Adrenal gland (tissue), 5 donors: ENCODE data around the gene MSANTD1.

Source experiments
- POLR2A ChIP-seq, 2 donors: fragments of 450-650 bp; IDR thresholded peaks; one replicate each; pipeline ENCODE4 v1.6.1; 2017; ENCODE audit warnings: antibody characterized with exemption in 2 of 2, mild to moderate bottlenecking in 2 of 2, moderate library complexity in 1 of 2
- TF ChIP-seq, protein P1 (sequence below), 6 experiments: fragments of 450-650 bp in 4 of 6; fragments of 200-600 bp in 2 of 6; sonication (generic) in 1 of 6; IDR thresholded peaks; 1 replicate in 5 of 6; 2 replicates in 1 of 6; pipeline versions ENCODE4 v1.5.1 to v1.8.0; 2016 to 2021; ENCODE audit warnings: antibody characterized with exemption in 6 of 6, mild to moderate bottlenecking in 2 of 6, moderate library complexity in 1 of 6
- donor health status: DM: no; HTN: no; CAD: no.

DNA sequence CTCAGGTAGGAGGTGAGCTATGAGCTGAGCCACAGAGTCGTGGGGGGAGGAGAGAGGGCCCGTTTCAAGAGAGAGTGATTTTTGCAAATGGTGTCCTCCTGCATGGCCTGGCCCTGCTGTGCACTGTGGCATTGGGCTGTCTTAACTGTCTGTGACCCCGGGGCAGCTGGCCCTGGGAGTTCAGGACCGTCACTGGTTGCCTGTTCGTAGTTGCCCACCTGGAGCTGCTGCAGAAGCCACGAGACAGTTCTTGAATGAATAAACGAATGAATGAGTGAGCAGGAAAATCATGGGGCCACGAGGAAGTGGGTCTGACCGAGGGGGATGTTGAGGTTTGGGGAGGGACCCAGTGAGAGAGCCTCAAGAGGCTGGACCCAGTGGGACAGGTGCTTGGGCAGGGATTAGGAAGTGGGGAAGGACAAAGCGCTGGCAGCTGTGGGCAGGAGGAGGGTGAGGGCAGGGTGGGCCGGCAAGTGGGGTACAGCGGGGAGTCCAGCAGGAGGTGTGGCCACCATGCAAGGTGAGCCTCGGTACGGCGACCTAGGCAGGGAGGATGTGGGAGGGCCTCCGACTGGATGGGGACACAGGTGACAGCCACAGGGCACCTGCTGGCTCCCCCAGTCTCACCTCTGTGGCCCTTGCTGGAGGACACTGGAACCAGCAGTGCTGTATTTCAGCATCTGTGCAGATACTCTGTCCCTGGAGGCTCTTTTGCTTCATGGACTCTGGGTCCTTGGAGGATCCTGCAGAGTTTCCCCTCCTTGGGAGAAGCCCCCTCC is 54.0 kb downstream of the MSANTD1 start:
- TF ChIP-seq, protein P1, sequence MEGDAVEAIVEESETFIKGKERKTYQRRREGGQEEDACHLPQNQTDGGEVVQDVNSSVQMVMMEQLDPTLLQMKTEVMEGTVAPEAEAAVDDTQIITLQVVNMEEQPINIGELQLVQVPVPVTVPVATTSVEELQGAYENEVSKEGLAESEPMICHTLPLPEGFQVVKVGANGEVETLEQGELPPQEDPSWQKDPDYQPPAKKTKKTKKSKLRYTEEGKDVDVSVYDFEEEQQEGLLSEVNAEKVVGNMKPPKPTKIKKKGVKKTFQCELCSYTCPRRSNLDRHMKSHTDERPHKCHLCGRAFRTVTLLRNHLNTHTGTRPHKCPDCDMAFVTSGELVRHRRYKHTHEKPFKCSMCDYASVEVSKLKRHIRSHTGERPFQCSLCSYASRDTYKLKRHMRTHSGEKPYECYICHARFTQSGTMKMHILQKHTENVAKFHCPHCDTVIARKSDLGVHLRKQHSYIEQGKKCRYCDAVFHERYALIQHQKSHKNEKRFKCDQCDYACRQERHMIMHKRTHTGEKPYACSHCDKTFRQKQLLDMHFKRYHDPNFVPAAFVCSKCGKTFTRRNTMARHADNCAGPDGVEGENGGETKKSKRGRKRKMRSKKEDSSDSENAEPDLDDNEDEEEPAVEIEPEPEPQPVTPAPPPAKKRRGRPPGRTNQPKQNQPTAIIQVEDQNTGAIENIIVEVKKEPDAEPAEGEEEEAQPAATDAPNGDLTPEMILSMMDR (IDR thresholded peaks at IDR 0.05) = no peak
- TF ChIP-seq POLR2A (IDR thresholded peaks at IDR 0.05) = no peak
